AG04449 (cell line): ENCODE data around the gene SLC38A3.
A peak's percentile ranks its signal among the peaks of the same experiment; 100 is the strongest.

Experiments used
- CTCF ChIA-PET: fragments of 350-600 bp; formaldehyde crosslinking; extraction: SDS; loops from one replicate; lab custom pipeline; 2021; ENCODE audit warnings: antibody characterized with exemption; lab: Yijun Ruan, JAX
- POLR2A ChIA-PET: fragments of 400-600, 350-600 bp; formaldehyde crosslinking; extraction: SDS; loops from one replicate; lab custom pipeline; 2020; ENCODE audit warnings: antibody characterized with exemption, inconsistent platforms; lab: Yijun Ruan, JAX
- DNase-seq: peaks from one replicate; pipeline ENCODE4 v3.0.0-alpha.2; 2010; ENCODE audit warnings: low read depth, low spot score
- H3K4me3 ChIP-seq: 2 replicates; pipeline ENCODE4 v1.5.1; 2011; ENCODE audit warnings: low read depth, mild to moderate bottlenecking, control low read depth, low read length
- CTCF ChIP-seq: IDR thresholded peaks from one replicate; pipeline ENCODE4 v1.5.1; 2011; ENCODE audit warnings: mild to moderate bottlenecking, moderate library complexity, low read length, control low read depth, inconsistent platforms; ENCODE audit not compliant: insufficient read depth; ENCODE audit errors: missing control alignments

The SLC38A3 gene

DNA sequence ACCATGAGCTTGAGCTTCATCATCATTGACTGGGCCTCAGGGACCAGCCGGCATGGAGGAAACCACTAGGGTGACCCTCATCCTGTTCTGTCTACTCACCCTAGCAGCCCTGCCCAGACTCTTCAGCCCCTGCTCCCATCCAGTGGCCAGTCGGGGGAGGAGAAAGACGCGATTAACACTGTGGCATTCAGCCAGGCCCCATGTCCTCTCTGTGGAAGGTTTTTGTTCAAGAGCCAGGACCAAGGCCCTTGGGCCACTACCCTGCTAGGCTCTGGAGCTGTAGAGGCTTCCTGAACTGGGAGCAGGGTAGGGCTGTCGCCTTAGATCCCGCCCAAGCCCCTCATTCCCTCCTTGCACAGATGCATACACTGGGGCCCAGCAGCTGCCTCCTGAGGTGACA is 15.0 kb downstream of the SLC38A3 start:
- TF ChIP-seq CTCF = no peak
- POLR2A ChIA-PET = no interaction called here
- DNase-seq = no peak
- H3K4me3 ChIP-seq = no peak overlapping the region
- CTCF ChIA-PET = interaction anchor here (1.1 to 47.4 kb wide), 5 partner anchors 3 to 46 kb away, joined by 3 to 1609 read pairs (median 365); partner anchors contain the start of genes GNAT1, LSMEM2, SEMA3B and SLC38A3

GRCh38 chr3:50221051-50221410 is 16.0 kb downstream of the SLC38A3 start:
- ChIA-PET POLR2A (no interaction called here), CTCF (interaction anchor here (1.1 to 47.4 kb wide), 5 partner anchors 9 to 100 kb away, joined by 3 to 1609 read pairs (median 365); partner anchors contain the start of genes GNAT1, LSMEM2, SEMA3B and SLC38A3)
- no peak for TF ChIP-seq CTCF
- no peak for DNase-seq
- H3K4me3 ChIP-seq = no peak overlapping the region

GRCh38 chr3:50221411-50222168 is 16.5 kb downstream of the SLC38A3 start:
- DNase-seq = no peak
- POLR2A ChIA-PET = no interaction called here
- no peak for TF ChIP-seq CTCF
- H3K4me3 ChIP-seq = no peak overlapping the region
- CTCF ChIA-PET = interaction anchor here (1.0 to 47.4 kb wide), 6 partner anchors 8 to 101 kb away, joined by 3 to 1609 read pairs (median 185); partner anchors contain the start of genes GNAT1, LSMEM2, SEMA3B and SLC38A3

- no peak for TF ChIP-seq CTCF
- CTCF ChIA-PET = interaction anchor here (1.0 to 47.4 kb wide), 5 partner anchors 14 to 101 kb away, joined by 3 to 1609 read pairs (median 365); partner anchors contain the start of genes GNAT1, LSMEM2, SEMA3B and SLC38A3
These were observed 17.1 kb downstream of the SLC38A3 start for GRCh38 chr3:50222169-50222528.

DNA sequence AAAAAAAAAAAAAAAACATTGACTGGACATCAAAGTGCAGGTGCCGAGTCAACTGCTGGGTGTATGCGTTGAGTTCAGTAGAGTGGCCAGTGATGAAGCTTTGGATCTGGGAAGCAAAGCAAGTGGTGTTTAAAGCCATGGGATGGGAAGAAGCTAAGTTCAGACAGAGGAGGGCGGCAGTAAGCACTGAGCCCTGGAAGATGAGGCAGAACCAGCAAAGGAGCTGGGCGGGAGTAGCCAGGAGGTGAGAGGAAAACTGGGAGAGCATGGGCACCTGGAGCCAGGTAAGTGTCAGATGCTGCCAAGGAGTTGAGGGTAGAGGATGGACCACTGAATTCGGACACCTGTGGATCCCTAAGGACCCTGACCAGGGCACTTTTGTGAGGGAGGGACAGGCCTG is 19.6 kb downstream of the SLC38A3 start:
- no peak for DNase-seq
- no peak overlapping the region for H3K4me3 ChIP-seq
- TF ChIP-seq CTCF = no peak
- CTCF ChIA-PET = interaction anchor here (1.0 to 47.4 kb wide), 8 partner anchors 9 to 103 kb away, joined by 3 to 1609 read pairs (median 36); partner anchors contain the start of genes GNAT1, LSMEM2, SEMA3B and SLC38A3
- POLR2A ChIA-PET = no interaction called here

More at GRCh38 chr3:50222169-50222528, 17.1 kb downstream of the SLC38A3 start:
- POLR2A ChIA-PET = no interaction called here
- no peak overlapping the region for H3K4me3 ChIP-seq
- DNase-seq = no peak

DNA sequence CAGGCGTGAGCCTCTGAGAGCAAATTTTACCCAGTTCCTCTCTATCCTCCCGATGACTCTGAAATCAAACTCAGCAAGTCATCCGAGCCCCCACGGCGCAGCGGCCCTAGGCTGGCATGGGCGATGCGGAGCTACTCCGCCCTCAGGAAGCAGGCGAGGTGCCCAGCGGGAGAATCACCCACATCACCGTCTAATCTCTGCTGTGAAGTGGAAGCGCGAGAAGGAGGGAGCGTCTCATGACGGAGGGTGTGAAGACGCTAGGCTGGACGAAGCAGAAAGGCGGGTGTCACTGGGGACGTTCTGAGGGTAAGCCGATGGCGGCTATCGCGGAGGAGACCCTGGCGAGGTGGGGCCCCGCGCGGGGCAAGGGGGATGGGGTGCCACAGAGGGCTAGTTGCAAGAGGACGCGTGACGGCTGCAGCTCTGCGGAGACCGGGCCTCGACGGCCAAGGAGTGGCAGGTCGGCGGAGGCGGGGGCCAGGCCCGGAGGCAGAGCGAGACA is 21.9 kb downstream of the SLC38A3 start:
- ChIA-PET CTCF (interaction anchor here (0.7 to 47.4 kb wide), 14 partner anchors 10 to 105 kb away, joined by 3 to 1609 read pairs (median 12); partner anchors contain the start of genes GNAI2, GNAT1, LSMEM2 and SEMA3B), POLR2A (interaction anchor here (0.6 to 1.1 kb wide), 5 partner anchors 20 to 97 kb away, joined by 3 to 4 read pairs (median 3); no protein-coding TSS in a partner anchor)
- no peak for DNase-seq
- TF ChIP-seq CTCF = no peak
- H3K4me3 ChIP-seq = peak overlapping the region; percentile 80
